Heart right ventricle (tissue), 16 donors: ENCODE results near the gene TXNDC17. TPM values are rescaled to one million over a fixed set of nuclear protein-coding genes. Genes with fewer than 3 reads are reported as not detected.
A peak's percentile ranks its signal among the peaks of the same experiment; 100 is the strongest.

Source experiments
- ATAC-seq, 8 donors: fragments of 200-7000 bp; cut with Tn5 transposase; one replicate each; pipeline ENCODE4 v1.9.1; 2020; ENCODE audit warnings: mild to moderate bottlenecking in 8 of 8, moderate library complexity in 8 of 8, moderate number of reproducible peaks in 1 of 8
- DNase-seq, 2 donors: peaks; one replicate each; pipeline ENCODE4 v3.0.0-alpha.2; 2020
- H3K27ac ChIP-seq, 10 donors: fragments of 200-600 bp; sonication (generic) in 2 of 10; one replicate each; pipeline versions ENCODE4 v1.5.0 to v1.8.0; 2020 to 2022; ENCODE audit warnings: mild to moderate bottlenecking in 3 of 10
- H3K27me3 ChIP-seq, 7 donors: fragments of 200-600 bp; one replicate each; pipeline ENCODE4 v1.8.0; 2021 to 2022; ENCODE audit warnings: mild to moderate bottlenecking in 2 of 7
- H3K36me3 ChIP-seq, 9 donors: fragments of 200-600 bp; sonication (generic) in 1 of 9; one replicate each; pipeline versions ENCODE4 v1.5.0 to v1.8.0; 2020 to 2022; ENCODE audit warnings: mild to moderate bottlenecking in 2 of 9
- H3K4me1 ChIP-seq, 9 donors: fragments of 200-600 bp; sonication (generic) in 1 of 9; one replicate each; pipeline versions ENCODE4 v1.5.0 to v1.8.0; 2020 to 2022; ENCODE audit warnings: mild to moderate bottlenecking in 4 of 9
- H3K4me3 ChIP-seq, 10 donors: fragments of 200-600 bp; sonication (generic) in 2 of 10; one replicate each; pipeline versions ENCODE4 v1.5.0 to v1.8.0; 2020 to 2022; ENCODE audit warnings: mild to moderate bottlenecking in 7 of 10, moderate library complexity in 2 of 10
- H3K9me3 ChIP-seq, 11 donors: fragments of 200-600 bp in 10 of 11; sonication (generic) in 2 of 11; one replicate each; pipeline versions ENCODE4 v1.5.0 to v1.8.0; 2013 to 2022; ENCODE audit warnings: mild to moderate bottlenecking in 2 of 11, control low read depth in 1 of 11, moderate library complexity in 1 of 11
- CTCF ChIP-seq, 9 donors: fragments of 200-600 bp; sonication (generic) in 2 of 9; IDR thresholded peaks; one replicate each; pipeline versions ENCODE4 v1.5.0 to v1.8.0; 2021 to 2022; ENCODE audit warnings: antibody characterized with exemption in 9 of 9, mild to moderate bottlenecking in 5 of 9, moderate library complexity in 1 of 9
- WGBS, 2 donors: extraction: QIAGEN DNeasy Blood & Tissue Kit; methylation state at CpG; one replicate each; pipeline ENCODE4 v1.1.7; 2013; ENCODE audit warnings: inconsistent platforms in 1 of 2; 5-methylcytosine and 5-hydroxymethylcytosine counted together
- intact Hi-C, 10 donors: fragments of 100-400 bp; cut with DNase I; formaldehyde crosslinking; loops; one replicate each; pipeline versions ENCODE4 v1.11.1 to v1.14.2; 2022
- polyA plus RNA-seq, 2 donors: library from polyadenylated mRNA; stranded (reverse); fragments of 200-250 nt; gene quantifications; one replicate each; pipeline ENCODE4 v1.2.3, GENCODE V29; 2013
- total RNA-seq, 10 donors: library from RNA; stranded (reverse); fragmentation: NEBNext Ultra II Directional in 3 of 10; extraction: Animal tissue kit (Norgen Biotek cat#: 25700) in 3 of 10; gene quantifications; one replicate each; pipeline versions ENCODE4 v1.2.1 to v1.2.4, GENCODE V29; 2021 to 2023
- donor health status: Arrhythmogenic right ventricular cardiomyopathy.
- donor health status: ischemic (EF 13 %, LVEDD 7.1; RV severe dilation, severe dysfunction).
- donor health status: healthy with polysubstance abuse.
- donor health status: DM: no; HTN: yes; CAD: no.
- donor health status: DM: no; HTN: no; CAD: no.
- donor health status: ischemic (EF 25% LVEDD 6.9; RV normal size, moderate dysfunction).
- donor health status: ischemic (EF 25% LVEDD 5.7; RV mildly dilated, moderate dysfunction).
- donor health status: healthy.
- donor health status: DM: yes; HTN: yes; CAD: no.
- donor health status: Ischemic cardiomyopathy.
- donor health status: ischemic (EF 35%, LVEDD 5.7; RV mildly dilated, moderate dysfunction).
- donor health status: nonischemic (EF 11% LVEDD 7.7; RV severe dilation, severe dysfunction).
- donor health status: DM: yes; HTN: yes; CAD: no.
- donor health status: PGD.
- donor health status: ischemic (EF 29% LVEDD 5.4; RV normal size, mild dysfunction).
- donor health status: nonischemic (EF 23%, LVEDD 6.1; RV moderate dilation, normal function).

Gene TXNDC17
- total and polyA plus RNA-seq, 12 donors, result 33.3 to 172 (median 43.7) TPM

DNA sequence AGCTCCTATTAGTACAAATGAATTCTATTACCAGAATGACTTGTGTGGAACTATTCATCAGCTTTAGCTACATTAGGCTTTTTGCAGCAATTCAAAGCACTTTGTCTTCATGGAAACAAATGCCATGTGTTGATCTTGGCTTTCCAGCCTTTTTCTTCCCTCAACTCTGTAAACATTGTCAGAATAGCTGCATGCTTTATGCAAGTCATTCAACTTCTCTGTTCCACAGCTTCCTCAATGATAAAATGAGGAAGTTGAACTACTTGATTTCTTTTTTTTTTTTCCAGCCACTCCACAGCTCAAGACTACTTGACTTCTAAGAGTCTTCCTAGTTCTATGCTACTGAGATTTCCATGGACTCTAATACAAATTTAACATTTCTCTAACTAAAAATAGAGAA, 41.5 kb upstream of the TXNDC17 start:
- no peak overlapping the region for H3K4me3 ChIP-seq
- peaks cover 0 to 93% (median 27%) of the 10 kb centered on the region in 9 donors for H3K36me3 ChIP-seq
- DNase-seq (no peak), ATAC-seq (peak in 7 of 8 donors; percentile 28 to 75 (median 56))
- peaks cover 0 to 29% (median 3%) of the 10 kb centered on the region in 9 donors for H3K4me1 ChIP-seq
- intact Hi-C loops, result no loop called here
- peak overlapping the region in 1 of 10 donors; percentile 69 for H3K27ac ChIP-seq
- H3K9me3 ChIP-seq, result no peaks in the 10 kb centered on the region
- no peaks in the 10 kb centered on the region for H3K27me3 ChIP-seq
- TF ChIP-seq CTCF (IDR thresholded peaks at IDR 0.05), result no peak

DNA sequence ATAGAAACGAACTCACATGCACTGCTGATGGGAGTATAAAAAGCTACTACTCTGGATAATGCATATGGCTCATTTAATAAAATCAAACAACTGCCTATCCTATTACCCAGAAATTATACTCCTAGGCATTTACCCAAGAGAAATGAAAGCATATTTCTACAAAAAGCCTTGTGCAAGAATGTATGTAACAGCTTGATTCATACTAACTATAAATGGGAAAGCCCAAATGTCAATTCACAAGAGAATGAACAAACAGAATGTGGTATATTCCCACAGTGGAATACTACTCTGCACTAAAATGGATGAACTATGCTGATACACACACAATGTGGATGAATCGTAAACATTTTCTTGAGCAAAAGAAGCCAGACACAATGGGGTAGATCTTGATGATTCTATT, 38.7 kb upstream of the TXNDC17 start:
- H3K27me3 ChIP-seq, result no peaks in the 10 kb centered on the region
- intact Hi-C loops, result loop anchor here in 1 of 10 donors (10.0 kb wide), 2 partner anchors 63 to 127 kb away; no protein-coding TSS in a partner anchor
- H3K36me3 ChIP-seq, result peaks cover 0 to 93% (median 19%) of the 10 kb centered on the region in 9 donors

GRCh38 chr17:6603744-6604325, 37.0 kb upstream of the TXNDC17 start:
- no peak overlapping the region for H3K27ac ChIP-seq
- no peak overlapping the region for H3K4me3 ChIP-seq

More for the DNA sequence above, 38.7 kb upstream of the TXNDC17 start:
- no peak overlapping the region for H3K27ac ChIP-seq
- no peaks in the 10 kb centered on the region for H3K9me3 ChIP-seq
- no peak for TF ChIP-seq CTCF (IDR thresholded peaks at IDR 0.05)
- no peak overlapping the region for H3K4me3 ChIP-seq
- H3K4me1 ChIP-seq, result peaks cover 0 to 29% (median 3%) of the 10 kb centered on the region in 9 donors
- 92 to 94% methylated on average over 2 of the region's 2 CpGs for WGBS, 2 donors
- no peak for DNase-seq
- ATAC-seq, result no peak

GRCh38 chr17:6605142-6605541, 35.7 kb upstream of the TXNDC17 start:
- DNase-seq (no peak), ATAC-seq (no peak)
- H3K27ac ChIP-seq, result no peak overlapping the region
- WGBS, 2 donors, result 90 to 93% methylated on average over 6 of the region's 6 CpGs
- H3K36me3 ChIP-seq, result peaks cover 0 to 94% (median 38%) of the 10 kb centered on the region in 9 donors
- no peaks in the 10 kb centered on the region for H3K9me3 ChIP-seq
- no peaks in the 10 kb centered on the region for H3K27me3 ChIP-seq
- H3K4me3 ChIP-seq, result no peak overlapping the region
- peaks cover 0 to 9% (median 0%) of the 10 kb centered on the region in 9 donors for H3K4me1 ChIP-seq
- intact Hi-C loops, result loop anchor here in 1 of 10 donors (10.0 kb wide), 2 partner anchors 60 to 130 kb away; no protein-coding TSS in a partner anchor
- TF ChIP-seq CTCF (IDR thresholded peaks at IDR 0.05), result no peak

More at GRCh38 chr17:6603744-6604325, 37.0 kb upstream of the TXNDC17 start:
- Histone ChIP-seq H3K27me3 (no peaks in the 10 kb centered on the region), H3K4me1 (peaks cover 0 to 16% (median 0%) of the 10 kb centered on the region in 9 donors), H3K36me3 (peaks cover 0 to 94% (median 33%) of the 10 kb centered on the region in 9 donors), H3K9me3 (no peaks in the 10 kb centered on the region)
- ATAC-seq (no peak), DNase-seq (peak in 1 of 2 donors; percentile 19)
- intact Hi-C loops, result loop anchor here in 1 of 10 donors (10.0 kb wide), 2 partner anchors 61 to 129 kb away; no protein-coding TSS in a partner anchor
- TF ChIP-seq CTCF (IDR thresholded peaks at IDR 0.05), result no peak
- 72 to 81% methylated on average over 3 of the region's 3 CpGs for WGBS, 2 donors
